Activated CD4-positive, alpha-beta T cell treated with anti-CD3 and anti-CD28 coated beads, Interleukin-2, amount 10 ng/mL, durations not matched to agents 24 days and 14 days (primary cell): Measurements from ENCODE around the gene LIMA1. TPM values are rescaled to one million over a fixed set of nuclear protein-coding genes. Genes with fewer than 3 reads are reported as not detected.
"Not testable (repeated sequence)": the region's sequence is repeated elsewhere in the genome, so short reads cannot be mapped to it uniquely, and the experiment has no call there.

ENCODE experiments used
- DNase-seq: peaks from one replicate; pipeline ENCODE4 v3.0.0; 2022
- H3K27ac Mint-ChIP-seq: one replicate; pipeline ENCODE4 v1.8.0; 2022; ENCODE audit warnings: mild to moderate bottlenecking, mixed read lengths
- H3K27me3 Mint-ChIP-seq: one replicate; pipeline ENCODE4 v1.8.0; 2022; ENCODE audit warnings: mixed read lengths
- H3K36me3 Mint-ChIP-seq: one replicate; pipeline ENCODE4 v1.8.0; 2022; ENCODE audit warnings: low read depth, mild to moderate bottlenecking, mixed read lengths
- H3K4me1 Mint-ChIP-seq: one replicate; pipeline ENCODE4 v1.8.0; 2021; ENCODE audit warnings: mixed read lengths
- H3K4me3 Mint-ChIP-seq: one replicate; pipeline ENCODE4 v1.8.0; 2022; ENCODE audit warnings: mild to moderate bottlenecking, moderate library complexity, mixed read lengths
- H3K9me3 Mint-ChIP-seq: one replicate; pipeline ENCODE4 v1.8.0; 2021; ENCODE audit warnings: mixed read lengths
- intact Hi-C: fragments of 100-400 bp; cut with micrococcal nuclease; formaldehyde crosslinking; loops from one replicate; pipeline ENCODE4 v1.15.1; 2023
- total RNA-seq: library from RNA; stranded (reverse); gene quantifications from 2 replicates; pipeline ENCODE4 v1.2.3, GENCODE V29; 2022

Gene LIMA1
- total RNA-seq: 94.6 and 98.2 TPM in 2 replicates

- no peaks in the 10 kb centered on the region for H3K36me3 Mint-ChIP-seq
- no peaks in the 10 kb centered on the region for H3K9me3 Mint-ChIP-seq
Observed at GRCh38 chr12:50283229-50283923, at the start of gene LIMA1. Gene LIMA1, minus strand, starts transcription at chr12:50283520. Its CDS starts 34,769 bp downstream, at chr12:50248751.

GRCh38 chr12:50331745-50332144 is 48.4 kb upstream of the LIMA1 start:
- no peaks in the 10 kb centered on the region for H3K9me3 Mint-ChIP-seq
- H3K27ac Mint-ChIP-seq: no peak overlapping the region
- peaks cover 3% of the 10 kb centered on the region for H3K27me3 Mint-ChIP-seq
- intact Hi-C loops: no loop called here
- no peak overlapping the region for H3K4me3 Mint-ChIP-seq
- no peaks in the 10 kb centered on the region for H3K36me3 Mint-ChIP-seq
- H3K4me1 Mint-ChIP-seq: peaks cover 2% of the 10 kb centered on the region
- no peak for DNase-seq

More at GRCh38 chr12:50283229-50283923, at the start of gene LIMA1:
- peak within 1 kb of the TSS; percentile 80 for H3K27ac Mint-ChIP-seq
- H3K27me3 Mint-ChIP-seq: peaks cover 15% of the 10 kb centered on the region
- DNase-seq: peak; percentile 98
- H3K4me1 Mint-ChIP-seq: peaks cover 14% of the 10 kb centered on the region
- H3K4me3 Mint-ChIP-seq: peak within 1 kb of the TSS; percentile 84
- intact Hi-C loops: loop anchor here (1.0 kb wide), 4 partner anchors 36 to 117 kb away; partner anchors contain the start of gene LARP4

GRCh38 chr12:50328664-50329063 is 45.3 kb upstream of the LIMA1 start:
- not testable (repeated sequence) for H3K9me3 Mint-ChIP-seq

GRCh38 chr12:50326590-50327284 is 43.4 kb upstream of the LIMA1 start:
- H3K27me3 Mint-ChIP-seq: no peaks in the 10 kb centered on the region
- DNase-seq: no peak
- H3K27ac Mint-ChIP-seq: no peak overlapping the region
- no peak overlapping the region for H3K4me3 Mint-ChIP-seq
- no peaks in the 10 kb centered on the region for H3K4me1 Mint-ChIP-seq
- intact Hi-C loops: no loop called here
- no peaks in the 10 kb centered on the region for H3K36me3 Mint-ChIP-seq
- H3K9me3 Mint-ChIP-seq: no peaks in the 10 kb centered on the region

More at GRCh38 chr12:50328664-50329063, 45.3 kb upstream of the LIMA1 start:
- H3K27me3 Mint-ChIP-seq, H3K27ac Mint-ChIP-seq, H3K36me3 Mint-ChIP-seq, H3K4me1 Mint-ChIP-seq, DNase-seq, intact Hi-C loops, H3K4me3 Mint-ChIP-seq: not testable (repeated sequence)

GRCh38 chr12:50325890-50326391 is 42.6 kb upstream of the LIMA1 start:
- Mint-ChIP-seq H3K27me3 (no peaks in the 10 kb centered on the region), H3K27ac (no peak overlapping the region), H3K36me3 (no peaks in the 10 kb centered on the region), H3K4me3 (no peak overlapping the region), H3K4me1 (no peaks in the 10 kb centered on the region), H3K9me3 (no peaks in the 10 kb centered on the region)
- intact Hi-C loops: no loop called here
- DNase-seq: no peak

- H3K4me3 Mint-ChIP-seq, H3K4me1 Mint-ChIP-seq, DNase-seq, H3K27me3 Mint-ChIP-seq, H3K27ac Mint-ChIP-seq, H3K36me3 Mint-ChIP-seq, intact Hi-C loops, H3K9me3 Mint-ChIP-seq: not testable (repeated sequence)
Observed at GRCh38 chr12:50324770-50325169, 41.5 kb upstream of the LIMA1 start.

GRCh38 chr12:50324077-50324476 is 40.8 kb upstream of the LIMA1 start:
- H3K27me3 Mint-ChIP-seq, DNase-seq, H3K36me3 Mint-ChIP-seq, H3K27ac Mint-ChIP-seq, H3K4me3 Mint-ChIP-seq, H3K9me3 Mint-ChIP-seq, H3K4me1 Mint-ChIP-seq, intact Hi-C loops: not testable (repeated sequence)

GRCh38 chr12:50322206-50322605 is 38.9 kb upstream of the LIMA1 start:
- no peaks in the 10 kb centered on the region for H3K9me3 Mint-ChIP-seq
- H3K4me1 Mint-ChIP-seq: no peaks in the 10 kb centered on the region
- H3K27me3 Mint-ChIP-seq: no peaks in the 10 kb centered on the region
- intact Hi-C loops: no loop called here
- H3K27ac Mint-ChIP-seq: no peak overlapping the region
- H3K4me3 Mint-ChIP-seq: no peak overlapping the region
- no peak for DNase-seq
- no peaks in the 10 kb centered on the region for H3K36me3 Mint-ChIP-seq

GRCh38 chr12:50317203-50317602 is 33.9 kb upstream of the LIMA1 start:
- no peak overlapping the region for H3K27ac Mint-ChIP-seq
- no peaks in the 10 kb centered on the region for H3K27me3 Mint-ChIP-seq
- intact Hi-C loops: no loop called here
- no peaks in the 10 kb centered on the region for H3K36me3 Mint-ChIP-seq
- H3K9me3 Mint-ChIP-seq: no peaks in the 10 kb centered on the region
- no peak overlapping the region for H3K4me3 Mint-ChIP-seq
- DNase-seq: no peak
- H3K4me1 Mint-ChIP-seq: no peaks in the 10 kb centered on the region

- no peak overlapping the region for H3K27ac Mint-ChIP-seq
- no peaks in the 10 kb centered on the region for H3K36me3 Mint-ChIP-seq
- intact Hi-C loops: no loop called here
- H3K9me3 Mint-ChIP-seq: no peaks in the 10 kb centered on the region
- no peaks in the 10 kb centered on the region for H3K27me3 Mint-ChIP-seq
- H3K4me3 Mint-ChIP-seq: no peak overlapping the region
- no peak for DNase-seq
- no peaks in the 10 kb centered on the region for H3K4me1 Mint-ChIP-seq
Observed at GRCh38 chr12:50315803-50316202, 32.5 kb upstream of the LIMA1 start.

GRCh38 chr12:50314636-50315312 is 31.5 kb upstream of the LIMA1 start:
- no peak overlapping the region for H3K27ac Mint-ChIP-seq
- intact Hi-C loops: loop anchor here (1.0 kb wide), 1 partner anchor 182 kb away; no protein-coding TSS in a partner anchor
- no peaks in the 10 kb centered on the region for H3K36me3 Mint-ChIP-seq
- DNase-seq: no peak
- no peaks in the 10 kb centered on the region for H3K9me3 Mint-ChIP-seq
- no peaks in the 10 kb centered on the region for H3K27me3 Mint-ChIP-seq
- no peaks in the 10 kb centered on the region for H3K4me1 Mint-ChIP-seq
- H3K4me3 Mint-ChIP-seq: no peak overlapping the region

- not testable (repeated sequence) for H3K4me1 Mint-ChIP-seq
- H3K27ac Mint-ChIP-seq: peak overlapping the region; percentile 60
Observed at GRCh38 chr12:50313971-50314370, 30.7 kb upstream of the LIMA1 start.

GRCh38 chr12:50313256-50313931 is 30.1 kb upstream of the LIMA1 start:
- peak overlapping the region; percentile 60 for H3K27ac Mint-ChIP-seq
- H3K4me1 Mint-ChIP-seq: no peaks in the 10 kb centered on the region
- H3K4me3 Mint-ChIP-seq: no peak overlapping the region
- intact Hi-C loops: no loop called here
- H3K9me3 Mint-ChIP-seq: no peaks in the 10 kb centered on the region
- DNase-seq: no peak
- no peaks in the 10 kb centered on the region for H3K27me3 Mint-ChIP-seq
- H3K36me3 Mint-ChIP-seq: no peaks in the 10 kb centered on the region

More at GRCh38 chr12:50313971-50314370, 30.7 kb upstream of the LIMA1 start:
- intact Hi-C loops: loop anchor here (1.0 kb wide), 1 partner anchor 182 kb away; no protein-coding TSS in a partner anchor
- not testable (repeated sequence) for H3K27me3 Mint-ChIP-seq, H3K4me3 Mint-ChIP-seq, H3K9me3 Mint-ChIP-seq, H3K36me3 Mint-ChIP-seq, DNase-seq
